Natural killer cell (primary cell): ENCODE measurements around the gene DLST. TPM values are rescaled to one million over a fixed set of nuclear protein-coding genes. Genes with fewer than 3 reads are reported as not detected.

Source experiments
- ATAC-seq, 3 donors: fragments of 150-1000 bp in 2 of 3; fragments of 200-7000 bp in 1 of 3; cut with Tn5 transposase; 1 replicate in 1 of 3; 2 replicates in 2 of 3; pipeline ENCODE4 v1.10.0; 2021; ENCODE audit warnings: mild to moderate bottlenecking in 2 of 3, moderate library complexity in 2 of 3
- DNase-seq, 2 donors: peaks; one replicate each; pipeline versions ENCODE4 v3.0.0 to v3.0.0-alpha.2; 2013 to 2021; ENCODE audit warnings: mixed read lengths in 1 of 2
- H3K27ac ChIP-seq: one replicate; pipeline ENCODE4 v1.5.1; 2013; ENCODE audit warnings: mild to moderate bottlenecking, low read length
- H3K27me3 ChIP-seq: one replicate; pipeline ENCODE4 v1.6.1; 2013; ENCODE audit warnings: low read length; ENCODE audit not compliant: control insufficient read depth, insufficient read depth
- H3K36me3 ChIP-seq: one replicate; pipeline ENCODE4 v1.6.1; 2013; ENCODE audit warnings: low read length; ENCODE audit not compliant: control insufficient read depth, insufficient read depth
- H3K4me1 ChIP-seq: one replicate; pipeline ENCODE4 v1.6.1; 2013; ENCODE audit warnings: low read length; ENCODE audit not compliant: control insufficient read depth, insufficient read depth
- H3K4me3 ChIP-seq: one replicate; pipeline ENCODE4 v1.5.1; 2013; ENCODE audit warnings: low read length
- H3K9me3 ChIP-seq: one replicate; pipeline ENCODE4 v1.6.1; 2013; ENCODE audit warnings: low read length; ENCODE audit not compliant: control insufficient read depth, insufficient read depth
- H3K27ac Mint-ChIP-seq, 2 donors: one replicate each; pipeline ENCODE4 v1.8.0; 2022; ENCODE audit warnings: mild to moderate bottlenecking in 2 of 2, mixed read lengths in 2 of 2, moderate library complexity in 1 of 2
- H3K27me3 Mint-ChIP-seq, 2 donors: one replicate each; pipeline ENCODE4 v1.8.0; 2022; ENCODE audit warnings: low read depth in 2 of 2, mixed read lengths in 2 of 2
- H3K36me3 Mint-ChIP-seq: one replicate; pipeline ENCODE4 v1.8.0; 2022; ENCODE audit warnings: mixed read lengths
- H3K4me1 Mint-ChIP-seq, 2 donors: one replicate each; pipeline ENCODE4 v1.8.0; 2022; ENCODE audit warnings: mixed read lengths in 2 of 2
- H3K4me3 Mint-ChIP-seq: one replicate; pipeline ENCODE4 v1.8.0; 2022; ENCODE audit warnings: mild to moderate bottlenecking, moderate library complexity, mixed read lengths
- H3K9me3 Mint-ChIP-seq, 2 donors: one replicate each; pipeline ENCODE4 v1.8.0; 2022; ENCODE audit warnings: mixed read lengths in 2 of 2
- CTCF ChIP-seq: fragments of 200-600 bp; IDR thresholded peaks from one replicate; pipeline ENCODE4 v1.8.0; 2022; ENCODE audit warnings: antibody characterized with exemption
- WGBS: methylation state at CpG from one replicate; pipeline ENCODE4 v1.1.7; 2013; ENCODE audit warnings: missing lambda C conversion rate; ENCODE audit not compliant: insufficient coverage; 5-methylcytosine and 5-hydroxymethylcytosine counted together
- intact Hi-C: fragments of 100-400 bp; cut with micrococcal nuclease; formaldehyde crosslinking; loops from one replicate; pipeline ENCODE4 v1.14.2; 2022
- total RNA-seq, 4 donors: library from RNA; stranded (reverse); fragments of 120-200 nt in 1 of 4; gene quantifications; one replicate each; pipeline versions ENCODE4 v1.2.3 to v1.2.4, GENCODE V29; 2013 to 2022

The DLST gene
- total RNA-seq, 3 donors from 2014 or later (not counting 1 experiment from before 2014, with no cell fraction given): 161 to 180 (median 163) TPM

- H3K9me3 Mint-ChIP-seq: no peaks in the 10 kb centered on the region
- no peaks in the 10 kb centered on the region for H3K36me3 Mint-ChIP-seq
- DNase-seq: peak; percentile 41 to 61
- no peaks in the 10 kb centered on the region for H3K9me3 ChIP-seq
- ATAC-seq: peak; percentile 82 to 98 (median 97)
- intact Hi-C loops: loop anchor here (10.0 kb wide), 1 partner anchor 137 kb away; the partner anchor contains the start of gene EIF2B2
- peak overlapping the region; percentile 69 for H3K27ac ChIP-seq
- peaks cover 14% of the 10 kb centered on the region for H3K4me1 ChIP-seq
- peak overlapping the region; percentile 82 for H3K27ac Mint-ChIP-seq
- H3K4me3 ChIP-seq: no peak overlapping the region
- WGBS: 13% methylated on average over 5 of the region's 5 CpGs
- H3K27me3 ChIP-seq: no peaks in the 10 kb centered on the region
- no peaks in the 10 kb centered on the region for H3K36me3 ChIP-seq
- peaks cover 21 to 22% of the 10 kb centered on the region in 2 donors for H3K4me1 Mint-ChIP-seq
- no peak for TF ChIP-seq CTCF
- H3K4me3 Mint-ChIP-seq: peak overlapping the region; percentile 67
- H3K27me3 Mint-ChIP-seq: no peaks in the 10 kb centered on the region
These were observed 14.0 kb upstream of the DLST start for GRCh38 chr14:74867673-74868072.

DNA sequence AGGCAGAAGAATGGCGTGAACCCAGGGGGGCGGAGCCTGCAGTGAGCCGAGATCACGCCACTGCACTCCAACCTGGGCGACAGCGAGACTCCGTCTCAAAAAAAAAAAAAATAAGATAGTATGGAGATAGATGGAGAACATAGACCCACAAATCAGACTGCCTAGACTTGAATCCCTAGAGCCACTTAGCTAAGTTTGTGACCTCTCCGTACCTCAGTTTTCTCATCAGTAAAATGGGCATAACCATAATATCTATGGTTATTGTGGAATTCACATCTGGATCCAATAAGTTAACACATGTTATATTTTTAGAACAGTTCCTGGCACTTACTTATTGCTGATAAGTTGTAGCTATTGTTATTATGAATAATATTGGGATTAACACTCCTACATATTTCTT is 13.0 kb upstream of the DLST start:
- DNase-seq (no peak), ATAC-seq (no peak)
- no peaks in the 10 kb centered on the region for H3K9me3 Mint-ChIP-seq
- H3K27ac ChIP-seq: no peak overlapping the region
- no peaks in the 10 kb centered on the region for H3K36me3 ChIP-seq
- no peak overlapping the region for H3K4me3 ChIP-seq
- no peak for TF ChIP-seq CTCF
- peaks cover 14% of the 10 kb centered on the region for H3K4me1 ChIP-seq
- 95% methylated on average over 7 of the region's 8 CpGs for WGBS
- H3K27me3 ChIP-seq: no peaks in the 10 kb centered on the region
- H3K4me1 Mint-ChIP-seq: peaks cover 22 to 24% of the 10 kb centered on the region in 2 donors
- H3K27ac Mint-ChIP-seq: peak overlapping the region; percentile 82
- H3K4me3 Mint-ChIP-seq: no peak overlapping the region
- H3K36me3 Mint-ChIP-seq: no peaks in the 10 kb centered on the region
- intact Hi-C loops: loop anchor here (10.0 kb wide), 1 partner anchor 136 kb away; the partner anchor contains the start of gene EIF2B2
- H3K9me3 ChIP-seq: no peaks in the 10 kb centered on the region
- H3K27me3 Mint-ChIP-seq: no peaks in the 10 kb centered on the region

DNA sequence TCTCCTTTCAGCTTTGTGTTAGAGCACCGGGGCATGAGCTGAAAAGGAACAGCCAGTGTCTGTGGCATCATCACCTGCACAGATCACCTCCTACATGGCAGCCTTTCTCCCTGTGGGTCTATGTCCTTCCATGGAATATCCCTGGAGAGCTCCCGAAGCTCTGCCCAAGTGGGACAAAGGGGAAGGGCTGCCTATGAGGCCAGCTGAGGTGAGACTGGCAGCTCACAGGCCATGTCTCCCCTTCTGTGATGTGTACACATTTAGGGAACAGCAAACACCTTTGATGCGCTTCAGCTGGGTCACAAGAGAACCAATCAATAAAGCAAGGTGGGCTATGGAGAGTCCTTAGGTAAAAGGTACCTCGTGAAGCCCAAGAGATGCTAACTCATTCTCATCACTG is 9.9 kb upstream of the DLST start:
- no peak overlapping the region for H3K4me3 ChIP-seq
- H3K4me1 Mint-ChIP-seq: peaks cover 29 to 33% of the 10 kb centered on the region in 2 donors
- ATAC-seq (no peak), DNase-seq (no peak)
- intact Hi-C loops: no loop called here
- H3K9me3 Mint-ChIP-seq: no peaks in the 10 kb centered on the region
- no peaks in the 10 kb centered on the region for H3K27me3 Mint-ChIP-seq
- no peaks in the 10 kb centered on the region for H3K27me3 ChIP-seq
- no peak overlapping the region for H3K27ac ChIP-seq
- no peaks in the 10 kb centered on the region for H3K36me3 ChIP-seq
- no peaks in the 10 kb centered on the region for H3K9me3 ChIP-seq
- no peaks in the 10 kb centered on the region for H3K36me3 Mint-ChIP-seq
- H3K4me1 ChIP-seq: peaks cover 33% of the 10 kb centered on the region
- no peak overlapping the region for H3K4me3 Mint-ChIP-seq
- H3K27ac Mint-ChIP-seq: no peak overlapping the region
- 99% methylated on average over 4 of the region's 4 CpGs for WGBS
- no peak for TF ChIP-seq CTCF

- H3K9me3 Mint-ChIP-seq: no peaks in the 10 kb centered on the region
- H3K27ac Mint-ChIP-seq: peak overlapping the region; percentile 73 to 87
- H3K4me3 Mint-ChIP-seq: peak overlapping the region; percentile 74
These were observed 6.5 kb upstream of the DLST start for GRCh38 chr14:74875204-74875603.

More at GRCh38 chr14:74875204-74875603, 6.5 kb upstream of the DLST start:
- peak overlapping the region; percentile 63 for H3K27ac ChIP-seq
- no peak for TF ChIP-seq CTCF
- Mint-ChIP-seq H3K27me3 (no peaks in the 10 kb centered on the region), H3K36me3 (no peaks in the 10 kb centered on the region), H3K4me1 (peaks cover 16 to 22% of the 10 kb centered on the region in 2 donors)
- H3K9me3 ChIP-seq: no peaks in the 10 kb centered on the region
- 97% methylated on average over 5 of the region's 5 CpGs for WGBS
- no peak overlapping the region for H3K4me3 ChIP-seq
- H3K27me3 ChIP-seq: no peaks in the 10 kb centered on the region
- H3K36me3 ChIP-seq: no peaks in the 10 kb centered on the region
- intact Hi-C loops: no loop called here
- DNase-seq (no peak), ATAC-seq (no peak)
- peaks cover 21% of the 10 kb centered on the region for H3K4me1 ChIP-seq
